T47D (cell line): ENCODE measurements around the gene NKAP.

Experiments
- DNase-seq, 2 experiments: peaks; one replicate each; pipeline versions ENCODE4 v3.0.0 to v3.0.0-alpha.2; 2011 to 2012; ENCODE audit warnings: low read depth in 1 of 2, low spot score in 1 of 2
- JUND ChIP-seq: IDR thresholded peaks from 2 replicates; pipeline ENCODE4 v1.6.1; 2012; ENCODE audit warnings: low read depth
- in situ Hi-C: cut with HindIII; loops from 2 replicates; pipeline ENCODE4 v1.10.0; 2016; ENCODE audit warnings: low sequenced_read_pairs, low pct_unique_long_range_greater_than_20kb

The NKAP gene

GRCh38 chrX:119871245-119871598 is 72.3 kb downstream of the NKAP start:
- no peak for DNase-seq
- TF ChIP-seq JUND: no peak
- in situ Hi-C loops: no loop called here
